Prostate gland (tissue), 2 donors: ENCODE data around the gene LRRC10B. TPM values are rescaled to one million over a fixed set of nuclear protein-coding genes. Genes with fewer than 3 reads are reported as not detected.

Source experiments
- DNase-seq: peaks from one replicate; pipeline ENCODE4 v3.0.0-alpha.2; 2019; ENCODE audit warnings: low spot score
- H3K27ac ChIP-seq, 2 donors: fragments of 200-600 bp; sonication (generic); 2 replicates each; pipeline ENCODE4 v1.5.1; 2017 to 2019
- H3K27me3 ChIP-seq: fragments of 200-600 bp; sonication (generic); replicated peaks from 2 replicates; pipeline ENCODE4 v1.5.1; 2019; ENCODE audit not compliant: insufficient read depth
- H3K36me3 ChIP-seq, 2 donors: fragments of 200-600 bp; sonication (generic); 1 replicate in 1 of 2; 2 replicates in 1 of 2; pipeline versions ENCODE4 v1.5.1 to v1.8.1; 2017 to 2019
- H3K4me1 ChIP-seq: fragments of 200-600 bp; sonication (generic); replicated peaks from 2 replicates; pipeline ENCODE4 v1.5.1; 2019
- H3K4me3 ChIP-seq, 2 donors: fragments of 200-600 bp; sonication (generic); 2 replicates each; pipeline ENCODE4 v1.5.1; 2017 to 2019
- H3K9me3 ChIP-seq: fragments of 200-600 bp; sonication (generic); 2 replicates; pipeline ENCODE4 v1.5.1; 2017
- CTCF ChIP-seq, 4 experiments: fragments of 200-600 bp in 2 of 4; fragments of 450-650 bp in 2 of 4; sonication (generic) in 2 of 4; IDR thresholded peaks; 1 replicate in 3 of 4; 2 replicates in 1 of 4; pipeline ENCODE4 v1.5.1; 2016 to 2019; ENCODE audit warnings: antibody characterized with exemption in 4 of 4, mild to moderate bottlenecking in 2 of 4, moderate library complexity in 2 of 4
- POLR2A ChIP-seq: fragments of 450-650 bp; IDR thresholded peaks from one replicate; pipeline ENCODE4 v1.6.1; 2016; ENCODE audit warnings: antibody characterized with exemption, mild to moderate bottlenecking
- POLR2AphosphoS5 ChIP-seq: sonication (generic); formaldehyde crosslinking; IDR thresholded peaks from one replicate; pipeline ENCODE4 v1.6.1; 2017; ENCODE audit warnings: antibody characterized with exemption
- WGBS: methylation state at CpG from one replicate; pipeline ENCODE4 v1.1.5; 2018; 5-methylcytosine and 5-hydroxymethylcytosine counted together
- intact Hi-C: fragments of 100-400 bp; cut with DNase I; formaldehyde crosslinking; loops from one replicate; pipeline ENCODE4 v1.14.2; 2022
- total RNA-seq, 2 donors: library from RNA; depleted of rRNA; stranded (reverse); fragments of >200 nt; gene quantifications; one replicate each; pipeline ENCODE4 v1.1.0, GENCODE V29; 2016

Gene LRRC10B
- total RNA-seq, 2 donors from 2014 or later, result 0.09 to 1.2 TPM

- intact Hi-C loops, result no loop called here
- H3K9me3 ChIP-seq, result no peaks in the 10 kb centered on the region
- peak overlapping the region; percentile 39 to 45 for H3K27ac ChIP-seq
- no peak overlapping the region for H3K4me3 ChIP-seq
- H3K4me1 ChIP-seq, result peaks cover 6% of the 10 kb centered on the region
- no peaks in the 10 kb centered on the region for H3K27me3 ChIP-seq
- H3K36me3 ChIP-seq, result no peaks in the 10 kb centered on the region
- TF ChIP-seq CTCF (IDR thresholded peaks at IDR 0.05) (no peak), POLR2AphosphoS5 (no peak), POLR2A (no peak)
- DNase-seq, result no peak
- WGBS, result 90% methylated on average over 11 of the region's 11 CpGs
These were observed 5.7 kb downstream of the LRRC10B start for GRCh38 chr11:61514050-61514917.

DNA sequence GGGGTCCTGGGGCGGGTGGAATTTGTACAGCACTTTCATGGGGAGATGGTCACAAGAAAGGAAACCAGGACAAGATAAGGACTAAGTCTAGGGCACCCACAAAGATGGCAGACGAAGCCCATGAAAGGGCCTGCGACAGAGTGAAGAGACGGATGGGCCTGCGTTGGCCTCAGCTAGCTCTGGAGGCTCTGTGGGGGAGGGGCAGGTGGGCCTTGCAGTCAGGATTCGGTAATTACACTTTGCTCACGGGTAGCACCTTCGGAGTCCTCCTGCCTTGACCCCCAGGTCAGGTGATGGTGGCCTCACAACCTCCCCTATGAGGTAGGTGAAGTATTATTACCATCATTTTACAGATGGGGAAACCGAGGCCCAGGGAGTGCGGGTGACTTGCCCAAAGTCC is 7.1 kb downstream of the LRRC10B start:
- Histone ChIP-seq H3K4me3 (no peak overlapping the region), H3K36me3 (no peaks in the 10 kb centered on the region), H3K27ac (no peak overlapping the region), H3K9me3 (no peaks in the 10 kb centered on the region), H3K4me1 (peaks cover 6% of the 10 kb centered on the region), H3K27me3 (no peaks in the 10 kb centered on the region)
- 86% methylated on average over 10 of the region's 10 CpGs for WGBS
- intact Hi-C loops, result loop anchor here (2.0 to 5.0 kb wide), 2 partner anchors 39 to 68 kb away; no protein-coding TSS in a partner anchor
- DNase-seq, result no peak
- TF ChIP-seq POLR2AphosphoS5, result no peak
- TF ChIP-seq CTCF (IDR thresholded peaks at IDR 0.05), result no peak
- no peak for TF ChIP-seq POLR2A

DNA sequence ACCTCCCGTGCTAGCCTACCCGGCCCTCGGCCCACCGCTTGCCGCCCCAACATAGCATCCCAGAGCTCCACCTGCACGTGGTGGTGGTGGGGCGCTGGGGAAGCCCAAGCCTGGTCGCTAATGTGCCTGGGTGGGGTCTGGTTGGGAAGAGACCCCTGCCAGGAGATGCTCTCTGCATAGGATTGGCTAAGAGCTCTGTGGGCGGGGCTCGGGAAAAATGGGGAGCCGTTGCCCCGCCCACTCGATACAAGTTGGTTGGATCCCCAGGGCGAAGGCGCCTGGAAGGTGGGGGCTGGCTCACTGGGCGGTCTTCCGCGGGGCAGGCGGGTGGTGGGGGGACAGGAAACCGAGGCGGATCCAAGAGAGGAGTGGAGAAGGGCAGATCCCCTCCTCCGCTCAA is 7.6 kb downstream of the LRRC10B start:
- no peak overlapping the region for H3K4me3 ChIP-seq
- TF ChIP-seq POLR2AphosphoS5, result no peak
- no peak for TF ChIP-seq POLR2A
- no peak for TF ChIP-seq CTCF (IDR thresholded peaks at IDR 0.05)
- H3K27me3 ChIP-seq, result no peaks in the 10 kb centered on the region
- H3K9me3 ChIP-seq, result no peaks in the 10 kb centered on the region
- peaks cover 6% of the 10 kb centered on the region for H3K4me1 ChIP-seq
- H3K27ac ChIP-seq, result no peak overlapping the region
- no peak for DNase-seq
- no peaks in the 10 kb centered on the region for H3K36me3 ChIP-seq
- intact Hi-C loops, result loop anchor here (2.0 to 5.0 kb wide), 2 partner anchors 39 to 69 kb away; no protein-coding TSS in a partner anchor
- 36% methylated on average over 22 of the region's 22 CpGs for WGBS

DNA sequence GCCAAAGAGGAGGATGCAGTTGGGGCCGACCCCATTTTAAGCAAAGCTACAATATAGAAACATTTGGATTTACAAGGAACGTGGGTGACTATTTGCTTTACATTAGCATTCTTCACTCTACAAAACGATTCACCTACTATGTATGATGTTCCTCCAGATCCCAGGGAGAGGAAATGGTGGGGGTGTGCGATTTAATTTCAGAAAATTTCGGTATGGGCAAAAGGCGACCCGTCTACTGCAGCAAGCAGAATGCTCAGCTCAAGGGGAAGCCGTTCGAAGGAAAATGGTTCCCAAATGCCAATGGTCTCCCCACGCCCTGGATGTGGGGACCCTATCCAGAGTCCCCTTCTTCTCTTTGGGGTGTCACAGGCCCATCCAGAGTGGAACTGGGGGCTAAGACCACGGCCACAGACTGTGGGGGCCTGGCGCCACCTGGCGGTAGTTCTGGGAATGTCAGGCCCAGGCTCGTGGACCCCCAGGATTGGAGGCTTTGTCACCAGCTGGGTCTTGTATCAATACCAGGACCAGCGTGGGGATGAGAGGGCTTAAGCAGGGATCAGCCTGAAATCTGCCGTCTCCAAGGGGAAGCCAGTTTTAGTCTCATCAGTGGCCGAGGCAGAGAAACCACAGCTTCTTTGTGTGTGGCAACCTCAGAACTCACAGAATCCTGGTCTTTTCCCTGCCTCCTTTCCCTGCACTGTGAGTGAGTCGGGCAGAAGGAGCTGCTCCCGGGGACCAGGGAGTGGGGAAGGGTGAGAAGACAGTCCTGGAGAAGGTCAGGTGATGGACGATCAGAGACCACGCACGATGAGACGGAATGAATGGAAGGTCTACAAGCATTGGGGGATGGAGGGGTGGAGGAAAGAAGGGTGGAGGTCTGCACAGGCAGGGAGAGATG is 8.4 kb downstream of the LRRC10B start:
- no peaks in the 10 kb centered on the region for H3K9me3 ChIP-seq
- no peak overlapping the region for H3K27ac ChIP-seq
- intact Hi-C loops, result loop anchor here (2.0 to 5.0 kb wide), 2 partner anchors 40 to 70 kb away; no protein-coding TSS in a partner anchor
- no peak for TF ChIP-seq POLR2A
- no peak for TF ChIP-seq POLR2AphosphoS5
- TF ChIP-seq CTCF (IDR thresholded peaks at IDR 0.05), result peak; percentile 88 to 95 (median 90)
- H3K4me3 ChIP-seq, result no peak overlapping the region
- WGBS, result 26% methylated on average over 22 of the region's 23 CpGs
- no peaks in the 10 kb centered on the region for H3K36me3 ChIP-seq
- no peak for DNase-seq
- no peaks in the 10 kb centered on the region for H3K27me3 ChIP-seq
- peaks cover 6% of the 10 kb centered on the region for H3K4me1 ChIP-seq
